NCI-H1694 treated with DMSO at 0.1 percent for 48 hours (cell line): Measurements from ENCODE around the gene MGAT5B.

Experiments
- DNase-seq: peaks from one replicate; lab custom pipeline; 2025; lab: John Stamatoyannopoulos, UW

Gene MGAT5B

DNA sequence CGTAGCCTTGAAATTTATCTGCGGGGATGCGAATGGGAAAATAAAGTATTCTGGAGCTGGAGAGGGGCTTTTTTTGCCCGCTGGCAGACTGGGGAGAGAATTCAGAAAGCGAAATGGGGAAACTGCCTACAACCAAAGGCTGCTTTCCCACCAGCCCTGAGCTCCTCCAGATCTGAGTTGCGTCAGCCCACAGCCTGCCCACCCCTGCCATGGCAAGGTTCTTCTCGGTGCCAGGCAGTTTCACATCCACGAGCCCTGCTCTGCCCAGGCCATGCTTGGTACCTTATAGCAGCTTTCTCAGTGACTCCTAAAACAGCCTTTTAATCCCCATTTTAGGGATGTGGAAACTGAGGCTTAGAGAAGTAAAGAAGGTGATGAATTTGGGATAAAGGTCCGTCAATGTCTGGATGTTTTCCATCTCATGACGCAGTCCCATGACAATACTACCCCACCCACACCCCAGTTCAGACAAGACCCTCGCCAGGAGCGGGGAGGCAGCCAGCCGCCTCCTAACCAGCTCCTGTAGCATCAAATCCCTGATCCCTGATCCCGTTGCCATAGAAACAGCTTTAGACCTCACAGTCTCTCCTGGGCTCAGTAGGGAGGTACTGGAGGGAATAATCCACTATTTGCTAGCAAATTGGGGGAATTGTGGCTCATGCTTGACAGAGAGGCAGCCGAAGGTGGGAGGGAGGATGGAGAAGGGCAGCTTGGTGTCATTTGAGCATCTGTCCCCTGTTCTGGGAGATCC is 113.5 kb downstream of the MGAT5B start:
- DNase-seq, result no peak

GRCh38 chr17:76982408-76983074 is 114.3 kb downstream of the MGAT5B start:
- DNase-seq, result no peak

DNA sequence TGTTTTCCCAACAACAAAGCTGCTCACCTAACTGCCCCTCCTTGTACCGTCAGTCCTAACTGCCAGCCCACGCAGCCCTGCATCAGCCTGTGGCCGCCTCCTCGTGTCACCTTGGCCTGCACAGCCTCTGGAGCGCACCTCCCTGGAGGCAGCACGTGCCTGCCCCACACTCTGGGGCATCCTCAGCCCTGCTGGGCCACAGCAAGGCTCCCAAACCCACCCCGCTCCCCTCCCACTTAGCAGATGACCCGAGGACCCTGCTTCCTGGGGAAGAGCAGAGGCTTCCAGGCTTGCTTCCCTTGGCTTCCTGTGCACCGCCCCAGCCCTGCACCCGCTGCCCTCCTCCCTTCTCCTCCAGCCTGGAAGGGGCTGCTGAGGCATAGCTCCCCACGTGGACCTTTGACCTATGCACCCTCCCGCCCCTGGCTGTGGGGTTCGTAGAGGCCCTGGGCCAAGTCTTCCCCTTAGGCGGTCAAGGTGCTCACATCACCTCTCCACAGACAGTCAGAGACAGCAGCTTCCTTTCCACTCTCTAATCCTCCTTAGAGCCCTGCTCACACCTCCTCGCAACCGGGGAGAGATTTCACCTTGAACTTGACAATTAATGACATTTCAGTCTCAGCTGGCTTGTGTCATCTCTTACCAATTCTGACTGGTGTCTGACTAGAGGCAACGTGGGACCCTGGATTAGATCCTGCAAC is 115.0 kb downstream of the MGAT5B start:
- no peak for DNase-seq

- no peak for DNase-seq
Observed at GRCh38 chr17:76986365-76986764, 118.2 kb downstream of the MGAT5B start.

DNA sequence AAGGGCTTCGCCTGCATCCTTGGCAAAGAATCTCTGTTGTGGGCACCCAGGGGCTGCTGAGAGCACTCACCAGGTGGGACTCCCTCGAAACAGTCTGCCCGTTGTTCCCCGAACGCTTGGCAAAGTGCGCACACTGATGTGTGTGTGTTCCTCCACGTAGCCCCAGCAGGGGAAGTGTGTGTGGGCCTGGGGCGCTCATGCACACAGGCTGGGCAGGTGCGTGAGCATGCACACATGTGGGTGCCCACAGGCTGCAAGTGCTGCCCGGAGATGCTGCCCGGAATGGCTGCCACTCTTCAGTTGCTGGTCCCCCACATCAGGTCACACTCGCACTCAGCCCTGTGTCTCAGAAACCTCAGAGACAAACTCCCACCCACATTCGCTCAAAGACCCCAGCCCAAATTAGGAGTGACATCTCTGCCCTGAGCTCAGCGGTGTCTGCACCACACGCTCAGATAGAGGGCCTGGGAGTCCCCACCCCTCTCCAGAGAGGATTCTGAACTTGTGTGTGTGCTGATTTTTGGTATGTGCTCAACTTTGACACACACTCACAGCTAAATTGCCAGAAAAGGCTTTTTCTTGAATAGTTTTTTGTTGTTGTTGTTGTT is 119.4 kb downstream of the MGAT5B start:
- DNase-seq, result no peak

DNA sequence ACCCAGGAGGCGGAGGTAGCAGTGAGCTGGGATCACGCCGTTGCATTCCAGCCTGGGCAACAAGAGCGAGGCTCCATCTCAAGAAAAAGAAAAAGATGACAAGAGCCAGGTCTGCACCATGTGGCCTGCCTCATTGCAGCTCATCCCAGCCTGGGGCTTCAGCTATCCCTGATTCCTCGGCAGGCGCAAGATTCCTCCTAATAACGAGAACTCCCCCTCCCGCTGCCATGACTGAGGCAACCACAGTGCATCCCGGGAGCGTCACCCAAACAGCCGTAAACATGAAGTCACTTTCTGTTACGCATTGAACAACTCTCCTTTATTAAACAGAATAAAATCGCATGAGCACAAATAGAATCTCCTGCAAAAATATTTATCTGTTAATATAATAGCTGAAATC is 120.6 kb downstream of the MGAT5B start:
- no peak for DNase-seq

DNA sequence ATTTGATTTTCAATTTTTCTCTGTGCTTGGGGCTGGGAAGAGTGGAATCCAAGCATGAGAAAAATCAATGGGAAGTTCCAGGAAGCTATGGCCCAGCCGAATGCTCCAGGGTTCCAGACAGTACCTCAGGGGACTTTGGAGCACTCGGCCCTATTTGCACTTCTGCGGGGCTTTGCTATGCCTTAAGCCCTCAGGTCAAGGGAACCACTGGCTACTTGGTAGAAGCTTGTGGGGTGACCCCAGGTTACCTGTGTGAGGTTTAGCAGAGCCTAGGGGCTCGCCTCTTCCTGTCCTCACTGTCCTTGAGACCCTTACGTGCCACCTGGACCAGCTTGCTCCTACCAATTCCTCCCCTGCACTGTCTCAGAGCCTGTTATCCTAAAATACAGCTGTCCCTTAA is 121.3 kb downstream of the MGAT5B start:
- no peak for DNase-seq

- no peak for DNase-seq
Observed at GRCh38 chr17:76992891-76993290, 124.7 kb downstream of the MGAT5B start.

GRCh38 chr17:76993651-76994050 is 125.4 kb downstream of the MGAT5B start:
- DNase-seq, result no peak

DNA sequence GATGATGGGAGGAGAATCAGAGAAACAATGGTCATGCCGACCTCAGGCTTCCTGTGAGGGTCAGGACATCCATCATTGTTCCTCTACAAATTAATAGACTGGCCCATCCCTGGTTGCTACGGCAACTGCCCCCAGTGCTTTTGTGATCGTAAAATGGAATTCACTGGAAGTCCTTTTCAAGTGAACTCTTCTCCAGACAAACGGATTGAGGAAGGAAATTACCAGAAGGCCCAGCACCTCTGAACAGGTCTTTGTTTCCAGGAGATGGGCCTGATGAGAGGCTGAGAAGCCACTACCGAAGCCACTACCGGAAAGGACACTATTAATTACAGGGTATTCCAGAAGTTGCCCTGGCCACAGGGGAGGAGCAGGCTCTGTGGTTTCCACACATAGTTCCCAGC is 126.0 kb downstream of the MGAT5B start:
- no peak for DNase-seq

DNA sequence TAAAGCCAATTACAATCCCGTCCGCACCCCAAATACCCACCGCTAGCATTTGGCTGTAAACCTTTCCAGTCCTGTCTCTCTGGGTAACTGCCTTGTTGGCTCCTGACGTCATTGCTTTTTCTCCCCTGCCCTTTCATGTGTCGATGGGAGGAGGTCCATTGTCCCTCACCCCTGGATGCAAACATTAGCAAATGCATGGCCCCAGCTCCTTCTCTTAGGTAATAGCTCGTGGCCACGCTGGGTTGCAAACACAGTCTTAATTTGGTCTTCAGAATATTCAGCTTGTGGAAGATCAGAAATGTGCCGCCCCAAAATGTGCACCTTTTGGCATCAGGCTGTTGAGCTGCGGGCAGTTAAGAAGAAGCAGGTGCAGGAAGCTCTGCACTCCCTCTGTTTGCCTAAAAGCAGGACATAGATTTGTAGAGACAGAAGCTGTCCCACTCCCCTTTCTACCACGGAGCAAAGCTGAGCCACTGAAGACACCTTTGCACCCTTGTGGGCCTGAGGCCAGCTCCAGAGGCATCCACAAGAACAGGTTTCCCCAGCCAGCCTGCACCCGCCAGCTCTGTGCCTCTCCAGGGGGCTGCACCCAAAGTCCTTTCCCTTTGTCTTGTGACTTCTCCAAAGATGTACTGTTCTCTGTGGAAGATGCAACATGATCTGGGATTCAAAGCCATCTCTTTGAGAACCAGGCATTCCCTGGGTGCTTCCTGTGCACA is 127.3 kb downstream of the MGAT5B start:
- DNase-seq, result no peak

DNA sequence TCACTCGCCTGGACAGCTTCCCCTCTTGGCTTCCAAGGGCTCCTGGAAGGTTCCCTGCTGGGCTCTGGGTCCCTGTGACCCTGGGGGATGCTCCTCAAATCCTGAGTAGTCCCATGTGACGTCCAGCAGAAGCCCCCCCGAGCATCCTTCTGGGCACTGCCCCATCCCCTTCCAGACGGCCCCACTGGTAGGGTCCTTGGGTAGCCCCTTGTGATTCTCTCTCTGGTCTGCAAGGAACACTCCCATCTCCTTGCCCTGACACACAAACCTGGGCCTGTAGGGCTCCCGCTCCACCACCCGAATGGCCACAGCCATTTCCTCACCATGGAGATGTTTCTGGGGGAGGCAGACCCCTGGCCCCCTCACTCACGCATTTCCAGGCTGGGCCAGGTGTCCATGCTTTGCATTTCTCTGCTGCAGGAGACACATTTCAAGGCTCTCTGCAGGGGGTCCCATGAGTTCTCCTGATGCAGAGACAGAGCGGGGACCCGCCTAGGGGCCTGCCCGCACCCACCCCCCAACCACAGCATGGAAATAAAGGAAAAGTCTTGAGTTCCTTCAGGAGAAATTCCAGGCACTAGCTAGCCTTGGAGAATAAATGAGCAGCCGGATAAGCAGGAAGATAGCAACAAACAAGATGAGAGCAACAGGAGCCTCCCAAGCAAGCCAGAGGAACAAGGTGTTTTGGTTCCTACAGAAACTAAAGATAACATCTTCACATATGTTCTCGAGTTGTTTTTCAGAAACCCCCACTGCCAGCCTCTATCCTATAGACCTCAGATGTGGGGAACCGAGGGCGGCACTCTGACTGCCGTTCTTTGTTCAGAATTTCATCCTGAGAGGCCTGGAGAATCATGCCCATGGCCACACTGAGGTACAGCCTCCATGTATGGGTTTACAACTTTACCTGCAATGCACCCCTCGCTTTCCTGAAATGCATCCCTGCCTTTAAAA is 128.8 kb downstream of the MGAT5B start:
- no peak for DNase-seq

- no peak for DNase-seq
Observed at GRCh38 chr17:76997981-76998531, 129.9 kb downstream of the MGAT5B start.

GRCh38 chr17:76998839-76999238 is 130.6 kb downstream of the MGAT5B start:
- DNase-seq, result no peak
